NK-92 treated with Interleukin-12 subunit alpha and Interleukin-12 subunit beta, amount 100 ng/mL, for 24 hours (cell line): ENCODE results near the gene CNIH3.
"Not testable (repeated sequence)": the region's sequence is repeated elsewhere in the genome, so short reads cannot be mapped to it uniquely, and the experiment has no call there.

Experiments
- DNase-seq: peaks from one replicate; lab custom pipeline; 2025; lab: John Stamatoyannopoulos, UW

CNIH3 gene

GRCh38 chr1:224615861-224616755 lies at the start of gene CNIH3:
Gene CNIH3 (plus strand): TSS chr1:224616317. CDS start chr1:224617175, 858 bp downstream.
- DNase-seq = no peak

GRCh38 chr1:224566492-224566891 lies 49.6 kb upstream of the CNIH3 start:
- not testable (repeated sequence) for DNase-seq

GRCh38 chr1:224569276-224569675 lies 46.8 kb upstream of the CNIH3 start:
- no peak for DNase-seq

- not testable (repeated sequence) for DNase-seq
Measured at GRCh38 chr1:224571975-224572374, 44.1 kb upstream of the CNIH3 start.

GRCh38 chr1:224579526-224579925 lies 36.6 kb upstream of the CNIH3 start:
- DNase-seq = no peak

GRCh38 chr1:224580006-224580405 lies 36.1 kb upstream of the CNIH3 start:
- no peak for DNase-seq

- DNase-seq = no peak
Measured at GRCh38 chr1:224582041-224582440, 34.1 kb upstream of the CNIH3 start.

GRCh38 chr1:224583774-224584173 lies 32.3 kb upstream of the CNIH3 start:
- no peak for DNase-seq

GRCh38 chr1:224585051-224585450 lies 31.1 kb upstream of the CNIH3 start:
- no peak for DNase-seq

GRCh38 chr1:224587051-224587450 lies 29.1 kb upstream of the CNIH3 start:
- no peak for DNase-seq

- DNase-seq = no peak
Measured at GRCh38 chr1:224588515-224588914, 27.6 kb upstream of the CNIH3 start.

GRCh38 chr1:224589006-224589405 lies 27.1 kb upstream of the CNIH3 start:
- DNase-seq = no peak

GRCh38 chr1:224591326-224591725 lies 24.8 kb upstream of the CNIH3 start:
- DNase-seq = no peak

GRCh38 chr1:224592636-224593582 lies 23.2 kb upstream of the CNIH3 start:
- no peak for DNase-seq

GRCh38 chr1:224594360-224594759 lies 21.8 kb upstream of the CNIH3 start:
- DNase-seq = no peak

GRCh38 chr1:224594851-224595250 lies 21.3 kb upstream of the CNIH3 start:
- no peak for DNase-seq

- no peak for DNase-seq
Measured at GRCh38 chr1:224605482-224606181, 10.5 kb upstream of the CNIH3 start.

GRCh38 chr1:224607188-224608148 lies 8.6 kb upstream of the CNIH3 start:
- DNase-seq = no peak

GRCh38 chr1:224609333-224609732 lies 6.8 kb upstream of the CNIH3 start:
- no peak for DNase-seq

- DNase-seq = no peak
Measured at GRCh38 chr1:224612246-224612645, 3.9 kb upstream of the CNIH3 start.

- DNase-seq = no peak
Measured at GRCh38 chr1:224613486-224613885, 2.6 kb upstream of the CNIH3 start.
